Epithelial cell of proximal tubule (primary cell): ENCODE data around the gene FAM222B. TPM values are rescaled to one million over a fixed set of nuclear protein-coding genes. Genes with fewer than 3 reads are reported as not detected.

ENCODE experiments used
- DNase-seq: peaks from one replicate; pipeline ENCODE4 v3.0.0-alpha.2; 2011; ENCODE audit warnings: low read depth
- H3K4me3 ChIP-seq: 2 replicates; pipeline ENCODE4 v1.5.1; 2011; ENCODE audit warnings: low read depth, mild to moderate bottlenecking, low read length
- total RNA-seq: library from RNA; depleted of rRNA; stranded (reverse); fragments of >200 nt; gene quantifications from 2 replicates; pipeline ENCODE4 v1.2.3, GENCODE V29; 2015
- TF ChIP-seq, protein P1 (sequence below): conservative IDR thresholded peaks from 2 replicates; pipeline ENCODE4 v1.5.1; 2012; ENCODE audit warnings: low read depth, mild to moderate bottlenecking, low read length

FAM222B gene
- total RNA-seq, 1 donor from 2014 or later: 11.9 TPM

DNA sequence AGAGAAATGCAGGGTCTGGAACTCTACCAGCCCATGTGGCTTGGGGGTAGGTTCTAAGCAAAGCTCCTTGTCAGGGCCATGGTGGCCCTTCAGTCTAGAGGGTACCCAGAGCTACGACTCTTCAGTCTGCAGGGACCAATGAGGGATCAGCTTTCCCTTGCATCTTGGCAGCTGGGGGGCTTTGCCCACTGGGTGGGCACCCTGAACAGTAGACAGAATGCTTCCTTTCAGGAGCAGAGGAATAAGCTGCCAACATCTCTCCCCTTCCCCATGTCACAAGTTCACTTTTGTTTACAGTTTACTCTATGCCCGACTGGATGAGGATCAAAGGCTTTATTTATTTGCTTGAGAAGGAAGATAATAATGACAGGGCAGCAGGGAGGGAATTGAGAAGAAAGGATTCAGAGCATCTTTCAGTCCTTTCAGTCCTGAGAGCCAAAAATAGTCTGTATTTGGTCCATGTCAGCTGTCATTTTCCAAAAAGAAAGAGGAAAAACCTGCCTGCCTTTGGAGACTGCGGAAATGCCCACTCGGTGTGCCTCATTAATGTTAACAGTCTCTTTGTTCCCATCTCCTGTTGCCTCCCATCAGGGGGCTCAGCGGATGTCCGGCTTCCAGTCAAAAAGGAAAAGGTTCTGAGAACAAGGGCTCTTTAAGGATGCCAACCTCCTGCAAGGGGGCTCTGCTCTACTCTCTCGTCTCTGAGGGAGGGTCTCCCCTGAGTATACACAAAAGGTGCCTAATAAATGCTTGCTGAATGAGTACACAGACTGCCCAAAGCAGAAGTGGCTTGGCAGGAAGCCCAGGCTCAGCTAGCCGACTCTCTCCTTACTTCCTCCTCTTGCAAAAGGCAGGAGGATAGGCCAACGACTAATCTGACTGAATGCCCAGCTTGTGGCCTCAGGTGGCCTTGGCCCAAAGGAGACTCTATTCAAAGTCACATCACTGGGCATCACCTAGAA lies 81.7 kb downstream of the FAM222B start:
- DNase-seq: no peak
- TF ChIP-seq, protein P1, sequence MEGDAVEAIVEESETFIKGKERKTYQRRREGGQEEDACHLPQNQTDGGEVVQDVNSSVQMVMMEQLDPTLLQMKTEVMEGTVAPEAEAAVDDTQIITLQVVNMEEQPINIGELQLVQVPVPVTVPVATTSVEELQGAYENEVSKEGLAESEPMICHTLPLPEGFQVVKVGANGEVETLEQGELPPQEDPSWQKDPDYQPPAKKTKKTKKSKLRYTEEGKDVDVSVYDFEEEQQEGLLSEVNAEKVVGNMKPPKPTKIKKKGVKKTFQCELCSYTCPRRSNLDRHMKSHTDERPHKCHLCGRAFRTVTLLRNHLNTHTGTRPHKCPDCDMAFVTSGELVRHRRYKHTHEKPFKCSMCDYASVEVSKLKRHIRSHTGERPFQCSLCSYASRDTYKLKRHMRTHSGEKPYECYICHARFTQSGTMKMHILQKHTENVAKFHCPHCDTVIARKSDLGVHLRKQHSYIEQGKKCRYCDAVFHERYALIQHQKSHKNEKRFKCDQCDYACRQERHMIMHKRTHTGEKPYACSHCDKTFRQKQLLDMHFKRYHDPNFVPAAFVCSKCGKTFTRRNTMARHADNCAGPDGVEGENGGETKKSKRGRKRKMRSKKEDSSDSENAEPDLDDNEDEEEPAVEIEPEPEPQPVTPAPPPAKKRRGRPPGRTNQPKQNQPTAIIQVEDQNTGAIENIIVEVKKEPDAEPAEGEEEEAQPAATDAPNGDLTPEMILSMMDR: no peak
- no peak overlapping the region for H3K4me3 ChIP-seq

DNA sequence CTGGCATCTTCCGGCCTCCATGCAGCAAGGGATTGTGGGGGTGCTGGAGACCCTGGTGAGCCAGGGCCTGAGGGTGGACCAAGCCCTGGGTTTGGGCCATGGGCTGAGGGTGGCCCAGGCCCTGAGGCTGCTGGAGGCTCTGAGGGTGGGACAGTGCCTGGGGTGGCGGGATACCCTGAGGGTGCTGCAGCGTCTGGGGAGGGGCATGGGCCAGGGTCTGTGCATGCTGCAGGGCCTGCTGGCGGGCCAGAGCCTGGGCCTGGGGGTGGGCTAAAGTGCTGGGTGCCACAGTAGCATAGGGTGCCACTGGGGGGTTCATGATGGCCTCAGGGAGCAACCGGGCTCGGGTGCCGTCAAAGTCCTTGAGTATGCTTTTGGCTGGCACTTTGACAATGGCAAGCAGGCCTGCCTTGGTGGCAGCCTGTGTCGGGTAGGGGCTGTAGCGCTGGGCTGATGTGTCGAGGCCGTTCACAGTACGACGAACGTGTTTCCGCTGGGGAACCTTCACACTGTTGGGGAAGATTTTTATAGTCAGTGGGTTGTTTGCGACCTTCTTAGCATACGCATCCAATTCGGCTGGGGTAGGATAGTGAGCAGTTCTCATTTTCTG lies 83.2 kb downstream of the FAM222B start:
- H3K4me3 ChIP-seq: no peak overlapping the region
- DNase-seq: no peak
- TF ChIP-seq, protein P1: no peak

DNA sequence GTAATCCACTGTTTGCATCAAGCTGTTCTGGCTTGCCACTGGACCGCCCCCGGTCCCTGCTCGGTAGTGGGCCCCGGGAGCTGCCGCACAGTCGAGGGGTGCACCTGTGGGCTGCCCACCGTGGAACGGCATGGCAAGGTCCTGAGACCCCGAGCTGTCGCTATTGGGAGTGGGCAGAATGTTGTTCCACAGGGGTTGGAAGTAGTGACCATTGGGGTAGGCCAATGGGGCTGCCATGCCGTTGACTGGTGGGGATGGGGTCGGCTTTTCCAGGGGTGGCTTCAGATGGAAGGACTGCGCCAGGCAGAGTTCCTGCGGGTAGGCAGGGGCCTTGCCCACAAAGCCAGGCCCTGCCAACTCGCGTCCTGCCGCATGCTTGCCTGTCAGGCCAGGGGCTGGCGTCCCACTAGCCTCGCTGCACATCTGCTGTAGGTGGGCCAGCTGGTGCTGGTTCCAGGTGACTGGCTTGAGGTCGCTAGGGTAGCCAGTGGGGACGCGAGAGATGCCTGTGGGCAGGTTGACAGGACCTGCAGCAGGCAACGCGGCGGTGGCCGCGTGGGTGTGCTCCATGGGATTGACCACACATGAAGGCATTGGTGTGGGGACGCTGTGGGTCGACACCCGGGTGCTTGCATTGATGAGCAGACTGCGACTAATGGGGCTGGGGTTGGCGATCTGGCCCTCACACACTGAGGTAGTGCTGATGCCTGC lies 84.0 kb downstream of the FAM222B start:
- no peak overlapping the region for H3K4me3 ChIP-seq
- TF ChIP-seq, protein P1: no peak
- DNase-seq: no peak

DNA sequence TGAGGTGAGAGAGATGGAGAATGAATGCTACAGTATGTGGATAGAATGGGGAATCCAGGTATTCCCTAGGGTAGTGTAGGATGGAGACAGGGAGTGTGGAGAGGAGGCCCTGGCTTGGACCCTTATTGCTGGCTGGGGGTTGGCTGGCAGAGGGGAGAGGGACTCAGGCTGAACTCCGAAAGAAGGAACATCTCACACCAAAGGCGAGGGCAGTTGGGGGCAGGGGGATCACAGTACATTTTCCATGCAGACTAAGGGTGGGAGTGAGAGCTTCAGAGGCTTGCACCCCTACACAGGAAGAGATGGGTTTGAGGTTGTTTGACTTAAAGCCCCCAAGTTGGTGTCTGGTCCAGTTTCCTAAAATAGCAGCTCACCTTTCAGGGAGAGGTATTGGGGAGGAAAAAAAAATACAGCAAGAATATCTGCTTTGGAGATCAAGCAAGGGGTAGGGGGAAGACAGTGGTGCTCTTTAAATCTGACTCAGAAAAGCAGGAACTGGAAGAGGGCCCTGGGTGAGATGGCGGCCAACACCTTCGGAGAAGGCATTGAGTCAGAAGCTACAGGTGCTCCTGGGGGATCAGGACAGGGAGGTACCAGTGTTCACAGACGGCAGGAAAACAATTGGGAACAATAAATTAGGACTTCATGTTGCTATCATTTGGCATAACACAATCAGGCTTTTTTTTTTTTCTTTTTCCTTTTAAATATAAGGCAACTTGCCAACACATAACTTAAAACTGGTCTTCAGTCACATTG lies 86.4 kb downstream of the FAM222B start:
- H3K4me3 ChIP-seq: no peak overlapping the region
- DNase-seq: no peak
- TF ChIP-seq, protein P1: no peak

DNA sequence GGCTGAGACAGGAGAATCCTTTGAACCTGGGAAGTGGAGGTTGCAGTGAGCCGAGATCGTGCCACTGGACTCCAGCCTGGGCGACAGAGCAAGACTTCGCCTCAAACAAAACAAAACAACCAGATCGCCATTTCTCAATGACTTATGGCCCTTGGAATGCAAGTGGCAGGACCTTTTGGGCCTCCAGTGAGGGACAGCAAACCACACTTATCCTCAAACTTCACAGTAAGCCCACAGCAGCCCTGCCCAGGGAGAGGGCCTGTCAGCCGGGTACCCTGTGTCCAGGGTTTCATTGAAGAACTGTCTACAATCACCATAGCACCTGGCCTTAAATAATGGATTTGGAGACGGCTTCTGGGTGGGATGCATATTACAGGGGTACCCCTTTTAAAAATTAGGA lies 87.1 kb downstream of the FAM222B start:
- TF ChIP-seq, protein P1: no peak
- no peak for DNase-seq

DNA sequence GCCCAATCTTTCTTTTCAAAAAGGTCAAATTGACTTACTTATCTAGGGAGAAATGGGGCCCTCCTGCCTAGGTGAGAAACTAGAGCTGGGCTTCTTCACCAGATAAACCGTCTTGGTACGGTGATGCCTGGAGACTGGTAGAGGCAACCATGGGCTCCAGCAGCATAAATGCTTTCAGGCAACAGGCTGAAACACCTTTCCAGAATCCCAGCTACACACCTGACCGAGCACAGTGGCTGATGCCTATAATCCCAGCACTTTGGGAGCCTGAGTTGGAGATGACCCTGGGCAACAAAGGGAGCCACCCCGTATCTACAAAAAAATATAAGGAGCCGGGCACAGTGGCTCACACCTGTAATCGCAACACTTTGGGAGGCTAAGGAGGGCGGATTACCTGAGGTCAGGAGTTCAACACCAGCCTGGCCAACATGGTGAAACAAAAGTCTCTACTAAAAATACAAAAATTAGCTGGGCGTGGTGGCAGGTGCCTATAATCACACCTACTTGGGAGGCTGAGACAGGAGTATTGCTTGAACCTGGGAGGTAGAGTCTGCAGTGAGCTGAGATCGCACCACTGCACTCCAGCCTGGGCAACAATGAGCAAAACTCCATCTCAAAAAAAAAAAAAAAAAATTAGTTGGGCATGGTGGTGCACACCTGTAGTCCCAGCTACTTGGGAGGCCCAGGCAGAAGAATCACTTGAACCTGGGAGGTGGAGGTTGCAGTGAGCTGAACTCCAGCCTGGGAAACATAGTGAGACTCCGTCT lies 90.8 kb downstream of the FAM222B start:
- DNase-seq: no peak
- TF ChIP-seq, protein P1: no peak
- no peak overlapping the region for H3K4me3 ChIP-seq

More for the DNA sequence above, 87.1 kb downstream of the FAM222B start:
- no peak overlapping the region for H3K4me3 ChIP-seq
